NOMO-1 (cell line): Measurements from ENCODE around the gene GCHFR.

Source experiments
- DNase-seq, 2 experiments: peaks; one replicate each; lab custom pipeline; 2025; ENCODE audit not compliant: unreplicated experiment in 2 of 2; lab: John Stamatoyannopoulos, UW

Gene GCHFR

GRCh38 chr15:40808861-40809450, 45.1 kb downstream of the GCHFR start:
- DNase-seq, result no peak

GRCh38 chr15:40812721-40813425, 49.0 kb downstream of the GCHFR start:
- no peak for DNase-seq

- DNase-seq, result no peak
Measured at GRCh38 chr15:40815042-40815698, 51.3 kb downstream of the GCHFR start.
